Breast epithelium (tissue), 4 donors: ENCODE data around the gene TMEM150B. TPM values are rescaled to one million over a fixed set of nuclear protein-coding genes. Genes with fewer than 3 reads are reported as not detected.

Experiments
- DNase-seq, 2 donors: peaks; one replicate each; pipeline ENCODE4 v3.0.0-alpha.2; 2019; ENCODE audit warnings: low spot score in 2 of 2
- H3K27ac ChIP-seq, 2 donors: fragments of 200-600 bp; sonication (generic) in 1 of 2; one replicate each; pipeline ENCODE4 v1.5.1; 2016 to 2019; ENCODE audit warnings: mild to moderate bottlenecking in 1 of 2
- H3K27me3 ChIP-seq, 2 donors: fragments of 200-600 bp; sonication (generic) in 1 of 2; one replicate each; pipeline versions ENCODE4 v1.5.1 to v1.6.0; 2017 to 2019; ENCODE audit warnings: control low read depth in 1 of 2, mild to moderate bottlenecking in 1 of 2
- H3K36me3 ChIP-seq: fragments of 200-600 bp; one replicate; pipeline ENCODE4 v1.5.1; 2019
- H3K4me1 ChIP-seq, 2 donors: fragments of 200-600 bp; sonication (generic); one replicate each; pipeline ENCODE4 v1.5.1; 2016 to 2019; ENCODE audit warnings: control low read depth in 1 of 2
- H3K4me3 ChIP-seq, 3 donors: fragments of 200-600 bp; sonication (generic); 1 replicate in 2 of 3; 2 replicates in 1 of 3; pipeline ENCODE4 v1.5.1; 2016 to 2019; ENCODE audit warnings: mild to moderate bottlenecking in 3 of 3, moderate library complexity in 2 of 3
- H3K9me3 ChIP-seq, 2 donors: fragments of 200-600 bp; sonication (generic) in 1 of 2; one replicate each; pipeline ENCODE4 v1.5.1; 2016 to 2019; ENCODE audit warnings: control low read depth in 1 of 2
- CTCF ChIP-seq, 3 donors: fragments of 450-650 bp; IDR thresholded peaks; one replicate each; pipeline ENCODE4 v1.5.1; 2016 to 2017; ENCODE audit warnings: antibody characterized with exemption in 3 of 3, mild to moderate bottlenecking in 3 of 3, moderate library complexity in 3 of 3
- POLR2A ChIP-seq: fragments of 450-650 bp; IDR thresholded peaks from one replicate; pipeline ENCODE4 v1.6.1; 2016; ENCODE audit warnings: antibody characterized with exemption, mild to moderate bottlenecking, moderate library complexity
- POLR2AphosphoS5 ChIP-seq, 3 donors: sonication (generic); formaldehyde crosslinking; IDR thresholded peaks; one replicate each; pipeline ENCODE4 v1.6.1; 2017; ENCODE audit warnings: antibody characterized with exemption in 3 of 3
- intact Hi-C: fragments of 100-400 bp; cut with DNase I; formaldehyde crosslinking; loops from one replicate; pipeline ENCODE4 v1.15.1; 2023; ENCODE audit warnings: low total_unique reads
- total RNA-seq, 3 donors: library from RNA; depleted of rRNA; stranded (reverse); fragments of >200 nt; gene quantifications; one replicate each; pipeline ENCODE4 v1.1.0, GENCODE V29; 2016

TMEM150B gene
- total RNA-seq, 3 donors from 2014 or later = 1.6 to 11.8 (median 3.1) TPM

- no peak for DNase-seq
- Histone ChIP-seq H3K9me3 (no peaks in the 10 kb centered on the region), H3K27ac (no peak overlapping the region), H3K4me1 (no peaks in the 10 kb centered on the region), H3K4me3 (no peak overlapping the region), H3K36me3 (no peaks in the 10 kb centered on the region), H3K27me3 (no peaks in the 10 kb centered on the region)
- TF ChIP-seq CTCF (IDR thresholded peaks at IDR 0.05) (no peak), POLR2AphosphoS5 (IDR thresholded peaks at IDR 0.05) (no peak), POLR2A (no peak)
- intact Hi-C loops = no loop called here
Measured at GRCh38 chr19:55275851-55276719, 49.1 kb downstream of the TMEM150B start.

- H3K27ac ChIP-seq = no peak overlapping the region
- H3K36me3 ChIP-seq = no peaks in the 10 kb centered on the region
- intact Hi-C loops = no loop called here
- no peak for DNase-seq
- TF ChIP-seq POLR2A (no peak), POLR2AphosphoS5 (IDR thresholded peaks at IDR 0.05) (no peak), CTCF (IDR thresholded peaks at IDR 0.05) (no peak)
- H3K4me3 ChIP-seq = no peak overlapping the region
- H3K9me3 ChIP-seq = no peaks in the 10 kb centered on the region
- H3K4me1 ChIP-seq = no peaks in the 10 kb centered on the region
- H3K27me3 ChIP-seq = no peaks in the 10 kb centered on the region
Measured at GRCh38 chr19:55273978-55274707, 51.0 kb downstream of the TMEM150B start.

GRCh38 chr19:55272142-55272541 is 53.0 kb downstream of the TMEM150B start:
- Histone ChIP-seq H3K36me3 (no peaks in the 10 kb centered on the region), H3K9me3 (no peaks in the 10 kb centered on the region), H3K27me3 (no peaks in the 10 kb centered on the region), H3K4me3 (no peak overlapping the region), H3K27ac (no peak overlapping the region), H3K4me1 (no peaks in the 10 kb centered on the region)
- no peak for TF ChIP-seq POLR2AphosphoS5 (IDR thresholded peaks at IDR 0.05)
- no peak for TF ChIP-seq POLR2A
- no peak for TF ChIP-seq CTCF (IDR thresholded peaks at IDR 0.05)
- no peak for DNase-seq
- intact Hi-C loops = no loop called here

- H3K36me3 ChIP-seq = no peaks in the 10 kb centered on the region
- intact Hi-C loops = no loop called here
Measured at GRCh38 chr19:55270172-55270942, 54.8 kb downstream of the TMEM150B start.

More at GRCh38 chr19:55270172-55270942, 54.8 kb downstream of the TMEM150B start:
- Histone ChIP-seq H3K4me3 (no peak overlapping the region), H3K9me3 (no peaks in the 10 kb centered on the region), H3K4me1 (no peaks in the 10 kb centered on the region), H3K27me3 (no peaks in the 10 kb centered on the region), H3K27ac (no peak overlapping the region)
- TF ChIP-seq CTCF (IDR thresholded peaks at IDR 0.05) (no peak), POLR2A (no peak), POLR2AphosphoS5 (IDR thresholded peaks at IDR 0.05) (no peak)
- DNase-seq = no peak
